SJCRH30 (cell line): ENCODE measurements around the gene MCC. TPM values are rescaled to one million over a fixed set of nuclear protein-coding genes. Genes with fewer than 3 reads are reported as not detected.
"Not testable (repeated sequence)": the region's sequence is repeated elsewhere in the genome, so short reads cannot be mapped to it uniquely, and the experiment has no call there.

Source experiments
- DNase-seq, 2 experiments: peaks; one replicate each; pipeline ENCODE4 v3.0.0-alpha.2; 2015 to 2020
- H3K27ac ChIP-seq: fragments of 250-450 bp; sonication (Bioruptor Pico); 2 replicates; pipeline ENCODE4 v1.5.1; 2020; ENCODE audit warnings: mild to moderate bottlenecking, moderate library complexity
- H3K27me3 ChIP-seq: fragments of 250-450 bp; sonication (Bioruptor Pico); 2 replicates; pipeline ENCODE4 v1.5.1; 2020; ENCODE audit warnings: mild to moderate bottlenecking, moderate library complexity
- H3K36me3 ChIP-seq: fragments of 250-450 bp; sonication (Bioruptor Pico); 2 replicates; pipeline ENCODE4 v1.5.1; 2020; ENCODE audit warnings: mild to moderate bottlenecking, moderate library complexity
- H3K4me1 ChIP-seq: fragments of 250-450 bp; sonication (Bioruptor Pico); 2 replicates; pipeline ENCODE4 v1.5.1; 2020; ENCODE audit warnings: mild to moderate bottlenecking, moderate library complexity
- H3K4me3 ChIP-seq: fragments of 250-450 bp; sonication (Bioruptor Pico); 2 replicates; pipeline ENCODE4 v1.5.1; 2020; ENCODE audit warnings: mild to moderate bottlenecking, moderate library complexity
- H3K9me3 ChIP-seq: fragments of 250-450 bp; sonication (Bioruptor Pico); replicated peaks from 2 replicates; pipeline ENCODE4 v1.5.1; 2020; ENCODE audit warnings: mild to moderate bottlenecking, moderate library complexity
- total RNA-seq: library from RNA; depleted of rRNA; stranded (reverse); fragments of >200 nt; shearing (Covaris generic); gene quantifications from 2 replicates; pipeline ENCODE4 v1.2.3, GENCODE V29; 2014

The MCC gene
- total RNA-seq, 1 experiment from 2014 or later, result 26.6 TPM

GRCh38 chr5:113093558-113093957 is 394.7 kb downstream of the MCC start:
- peaks cover 24% of the 10 kb centered on the region for H3K4me1 ChIP-seq
- no peak for DNase-seq
- peaks cover 4% of the 10 kb centered on the region for H3K36me3 ChIP-seq
- H3K27ac ChIP-seq, result no peak overlapping the region
- no peak overlapping the region for H3K4me3 ChIP-seq
- no peaks in the 10 kb centered on the region for H3K9me3 ChIP-seq
- no peaks in the 10 kb centered on the region for H3K27me3 ChIP-seq

DNA sequence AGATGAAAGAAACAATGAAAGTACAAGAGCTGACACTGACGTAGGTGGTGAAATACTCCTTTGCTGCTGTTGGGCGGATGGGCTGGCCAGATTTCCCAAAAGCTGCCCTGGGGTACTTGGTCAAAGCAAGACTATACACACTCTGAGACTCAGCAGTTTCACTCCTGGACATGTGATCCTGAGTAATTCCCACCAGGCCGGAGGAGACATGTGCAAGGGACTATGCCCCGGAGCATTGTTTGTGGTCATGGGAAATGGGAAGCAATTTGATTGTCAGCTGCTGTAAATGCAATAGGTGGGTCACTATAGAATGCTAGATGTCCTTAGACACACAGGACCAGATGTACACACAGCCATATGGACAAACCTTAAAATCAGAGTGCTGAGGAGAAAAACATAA is 395.6 kb downstream of the MCC start:
- Histone ChIP-seq H3K27ac (no peak overlapping the region), H3K9me3 (no peaks in the 10 kb centered on the region), H3K27me3 (no peaks in the 10 kb centered on the region), H3K4me1 (peaks cover 24% of the 10 kb centered on the region), H3K36me3 (no peaks in the 10 kb centered on the region), H3K4me3 (no peak overlapping the region)
- peak; percentile 57 to 80 for DNase-seq

- no peaks in the 10 kb centered on the region for H3K36me3 ChIP-seq
- H3K4me3 ChIP-seq, result no peak overlapping the region
- no peak for DNase-seq
- no peaks in the 10 kb centered on the region for H3K9me3 ChIP-seq
- no peaks in the 10 kb centered on the region for H3K27me3 ChIP-seq
- H3K27ac ChIP-seq, result no peak overlapping the region
- H3K4me1 ChIP-seq, result peaks cover 24% of the 10 kb centered on the region
Observed at GRCh38 chr5:113091622-113092021, 396.6 kb downstream of the MCC start.

GRCh38 chr5:113090336-113091106 is 397.7 kb downstream of the MCC start:
- H3K36me3 ChIP-seq, result no peaks in the 10 kb centered on the region
- peak overlapping the region; percentile 36 for H3K27ac ChIP-seq
- H3K27me3 ChIP-seq, result no peaks in the 10 kb centered on the region
- no peak overlapping the region for H3K4me3 ChIP-seq
- H3K9me3 ChIP-seq, result no peaks in the 10 kb centered on the region
- peak; percentile 61 to 72 for DNase-seq
- peaks cover 24% of the 10 kb centered on the region for H3K4me1 ChIP-seq

- Histone ChIP-seq H3K4me1 (peaks cover 24% of the 10 kb centered on the region), H3K4me3 (no peak overlapping the region), H3K36me3 (no peaks in the 10 kb centered on the region), H3K27ac (peak overlapping the region; percentile 36), H3K9me3 (no peaks in the 10 kb centered on the region), H3K27me3 (no peaks in the 10 kb centered on the region)
- no peak for DNase-seq
Observed at GRCh38 chr5:113089653-113090335, 398.5 kb downstream of the MCC start.

GRCh38 chr5:113087976-113088514 is 400.2 kb downstream of the MCC start:
- Histone ChIP-seq H3K27me3 (no peaks in the 10 kb centered on the region), H3K4me1 (peaks cover 24% of the 10 kb centered on the region), H3K9me3 (no peaks in the 10 kb centered on the region), H3K36me3 (peaks cover 8% of the 10 kb centered on the region; the same call in 1 of the 2 replicates), H3K4me3 (no peak overlapping the region), H3K27ac (no peak overlapping the region)
- DNase-seq, result no peak

DNA sequence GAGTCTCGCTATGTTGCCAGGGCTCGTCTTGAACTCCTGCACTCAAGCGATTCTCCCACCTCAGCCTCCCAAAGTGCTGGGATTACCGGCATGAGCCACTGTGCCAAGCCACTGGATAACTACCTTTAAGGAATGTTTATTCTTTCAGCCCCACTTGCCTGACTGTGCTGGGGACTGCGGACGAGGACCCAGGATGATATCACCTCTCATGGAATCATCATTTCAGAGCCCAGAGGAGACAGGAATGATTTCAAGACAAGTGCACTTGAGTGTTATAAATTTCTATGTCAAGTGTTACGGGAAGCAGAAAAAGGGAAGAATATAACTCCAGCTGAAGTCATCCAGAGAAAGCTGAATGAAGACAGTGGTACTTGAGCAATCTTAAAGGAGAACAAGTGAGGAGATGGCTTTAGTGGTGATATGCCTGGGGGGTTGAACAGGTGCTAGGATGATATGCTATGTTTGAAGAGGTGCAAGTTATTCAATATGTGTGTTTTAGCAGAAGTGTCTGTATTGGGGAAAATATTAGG is 402.3 kb downstream of the MCC start:
- H3K27me3 ChIP-seq, result no peaks in the 10 kb centered on the region
- no peak for DNase-seq
- H3K36me3 ChIP-seq, result peaks cover 15% of the 10 kb centered on the region
- no peaks in the 10 kb centered on the region for H3K9me3 ChIP-seq
- H3K27ac ChIP-seq, result no peak overlapping the region
- H3K4me3 ChIP-seq, result no peak overlapping the region
- peaks cover 15% of the 10 kb centered on the region for H3K4me1 ChIP-seq

DNA sequence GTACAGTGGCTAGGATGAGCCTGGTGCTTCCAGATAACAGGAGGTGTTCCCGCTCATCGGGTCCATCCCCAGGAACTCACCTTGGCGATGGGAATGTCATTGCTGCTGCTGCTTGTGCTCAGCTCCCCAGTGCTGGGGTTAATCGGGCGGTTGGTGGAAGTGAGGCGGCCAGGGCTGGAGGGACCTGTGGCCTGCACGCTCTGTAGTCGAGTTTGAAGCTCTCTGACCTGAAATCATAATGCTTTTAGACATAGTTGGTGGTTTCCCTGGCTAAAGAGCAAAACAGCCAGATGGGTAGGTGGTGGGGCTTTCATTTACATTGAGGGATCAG is 403.2 kb downstream of the MCC start:
- Histone ChIP-seq H3K36me3 (peaks cover 15% of the 10 kb centered on the region), H3K4me1 (peaks cover 6% of the 10 kb centered on the region), H3K9me3 (no peaks in the 10 kb centered on the region), H3K4me3 (no peak overlapping the region), H3K27me3 (no peaks in the 10 kb centered on the region), H3K27ac (no peak overlapping the region)
- no peak for DNase-seq

DNA sequence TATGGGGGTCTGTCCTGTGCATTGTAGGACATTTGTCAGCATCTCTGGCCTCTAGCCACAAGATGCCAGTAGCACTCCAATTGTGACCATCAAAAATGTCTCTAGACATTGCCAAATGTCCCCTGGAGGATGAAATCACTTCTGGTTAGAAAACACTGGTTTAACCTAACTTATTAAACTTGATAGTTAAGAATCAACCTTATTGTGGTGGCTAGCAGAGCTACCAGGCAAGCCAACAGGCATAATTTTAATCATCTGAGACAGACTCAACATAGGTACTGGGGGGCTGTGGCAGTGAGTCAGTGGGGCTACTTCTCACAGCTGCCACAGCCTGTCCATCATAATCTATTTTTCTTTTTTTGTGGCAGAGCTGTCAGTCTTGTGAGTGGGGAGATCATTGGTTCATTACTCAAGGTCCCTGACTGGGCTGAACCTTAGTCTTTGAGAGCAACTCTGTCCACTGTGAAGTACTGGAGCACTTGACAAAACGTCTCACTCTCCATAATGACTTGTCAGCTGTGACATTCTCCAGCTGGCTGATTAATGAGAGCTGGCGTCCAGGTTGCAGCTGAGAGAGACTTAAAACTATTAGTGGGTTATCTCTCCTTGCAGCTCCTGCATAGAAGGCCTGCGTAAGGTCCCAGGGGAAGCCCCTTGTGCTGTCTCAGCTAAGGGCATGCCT is 403.7 kb downstream of the MCC start:
- H3K27ac ChIP-seq, result no peak overlapping the region
- DNase-seq, result no peak
- no peak overlapping the region for H3K4me3 ChIP-seq
- peaks cover 15% of the 10 kb centered on the region for H3K36me3 ChIP-seq
- no peaks in the 10 kb centered on the region for H3K9me3 ChIP-seq
- no peaks in the 10 kb centered on the region for H3K27me3 ChIP-seq
- H3K4me1 ChIP-seq, result peaks cover under 1% of the 10 kb centered on the region

GRCh38 chr5:113083481-113083880 is 404.8 kb downstream of the MCC start:
- Histone ChIP-seq H3K27ac (no peak overlapping the region), H3K9me3 (no peaks in the 10 kb centered on the region), H3K27me3 (no peaks in the 10 kb centered on the region), H3K4me3 (no peak overlapping the region), H3K4me1 (no peaks in the 10 kb centered on the region), H3K36me3 (peaks cover 15% of the 10 kb centered on the region)
- no peak for DNase-seq

- Histone ChIP-seq H3K27ac (no peak overlapping the region), H3K9me3 (no peaks in the 10 kb centered on the region), H3K27me3 (no peaks in the 10 kb centered on the region), H3K4me1 (no peaks in the 10 kb centered on the region), H3K36me3 (peaks cover 15% of the 10 kb centered on the region), H3K4me3 (no peak overlapping the region)
- DNase-seq, result no peak
Observed at GRCh38 chr5:113082547-113082905, 405.7 kb downstream of the MCC start.

DNA sequence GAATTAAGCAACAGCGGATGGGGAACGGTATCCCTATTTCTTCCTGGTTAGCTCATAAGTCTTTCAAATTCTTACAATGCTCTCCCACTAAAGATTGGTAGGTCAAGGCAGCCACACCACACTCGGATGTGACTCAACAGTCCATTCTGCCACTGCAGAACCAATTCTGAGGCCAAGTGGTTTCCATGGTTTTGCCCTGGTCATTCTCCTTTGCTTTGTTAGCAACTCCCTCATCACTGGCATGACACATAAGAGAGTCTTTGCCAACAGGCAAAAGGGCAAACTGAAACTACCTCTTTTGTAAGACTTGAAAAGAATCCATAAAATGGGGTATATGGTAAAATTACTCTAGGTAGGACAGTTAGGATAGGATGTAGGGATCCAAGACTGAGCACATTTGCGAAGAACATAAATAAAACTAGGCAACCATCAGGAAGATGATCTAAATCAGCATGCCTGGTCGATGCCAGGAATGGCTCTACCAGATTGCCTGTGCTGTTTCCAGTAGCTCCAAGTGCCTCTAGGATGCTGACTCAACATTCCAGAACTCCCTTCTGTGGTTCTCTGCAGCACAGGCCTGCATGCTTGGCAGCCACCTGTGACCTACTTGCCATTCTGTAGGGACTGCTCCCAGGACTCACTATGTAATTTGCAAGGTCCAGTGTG is 406.2 kb downstream of the MCC start:
- H3K9me3 ChIP-seq, result no peaks in the 10 kb centered on the region
- H3K36me3 ChIP-seq, result peaks cover 15% of the 10 kb centered on the region
- no peaks in the 10 kb centered on the region for H3K27me3 ChIP-seq
- no peak overlapping the region for H3K27ac ChIP-seq
- no peaks in the 10 kb centered on the region for H3K4me1 ChIP-seq
- DNase-seq, result no peak
- H3K4me3 ChIP-seq, result no peak overlapping the region

DNA sequence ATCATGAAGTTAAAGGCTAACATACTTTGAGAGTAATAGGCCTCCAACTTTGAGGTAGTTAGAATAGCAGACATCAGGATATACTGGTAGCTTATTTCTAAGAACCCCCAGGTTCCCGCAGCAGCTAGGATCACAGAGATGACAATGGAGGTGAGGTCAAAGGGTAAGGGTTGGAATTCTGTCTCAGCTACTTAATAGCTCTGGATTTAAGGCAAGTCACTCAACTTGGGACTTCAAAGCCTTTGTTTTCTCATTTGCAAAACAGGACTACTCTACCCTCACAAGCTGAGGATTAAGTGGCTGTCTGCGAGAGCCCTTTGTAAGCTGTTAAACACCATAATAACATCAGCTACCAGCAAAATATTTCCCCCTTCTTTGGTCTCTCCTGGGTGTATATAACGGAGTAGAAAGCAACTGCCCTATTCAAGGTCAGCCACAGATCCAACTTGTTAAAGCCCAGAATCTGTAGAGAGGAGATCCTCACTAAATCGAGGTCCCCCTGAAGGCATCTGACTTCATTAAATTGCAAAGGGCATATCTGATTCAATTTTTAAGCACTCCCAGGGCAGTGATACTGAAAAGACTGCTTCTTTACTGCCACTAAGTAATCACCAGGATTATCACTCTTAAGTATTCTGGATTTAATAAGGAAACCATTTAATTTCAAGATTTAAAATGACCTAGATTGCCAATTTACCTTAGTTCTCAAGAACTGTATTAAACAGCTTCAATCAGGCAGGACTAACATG is 407.0 kb downstream of the MCC start:
- no peaks in the 10 kb centered on the region for H3K9me3 ChIP-seq
- no peaks in the 10 kb centered on the region for H3K4me1 ChIP-seq
- H3K4me3 ChIP-seq, result no peak overlapping the region
- no peaks in the 10 kb centered on the region for H3K27me3 ChIP-seq
- no peak for DNase-seq
- peaks cover 15% of the 10 kb centered on the region for H3K36me3 ChIP-seq
- no peak overlapping the region for H3K27ac ChIP-seq

DNA sequence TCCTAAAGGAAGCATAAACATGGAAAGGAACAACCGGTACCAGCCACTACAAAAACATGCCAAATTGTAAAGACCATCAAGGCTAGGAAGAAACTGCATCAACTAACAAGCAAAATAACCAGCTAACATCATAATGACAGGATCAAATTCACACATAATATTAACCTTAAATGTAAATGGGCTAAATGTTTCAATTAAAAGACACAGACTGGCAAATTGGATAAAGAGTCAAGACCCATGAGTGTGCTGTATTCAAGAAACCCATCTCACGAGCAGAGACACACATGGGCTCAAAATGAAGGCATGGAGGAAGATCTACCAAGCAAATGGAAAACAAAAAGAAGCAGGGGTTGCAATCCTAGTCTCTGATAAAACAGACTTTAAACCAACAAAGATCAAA is 411.6 kb downstream of the MCC start:
- not testable (repeated sequence) for H3K36me3 ChIP-seq, H3K4me3 ChIP-seq, H3K27me3 ChIP-seq, H3K9me3 ChIP-seq, DNase-seq, H3K27ac ChIP-seq, H3K4me1 ChIP-seq
